Esophagus mucosa (tissue), 1 donor: ENCODE data around the gene GSG1L. TPM values are rescaled to one million over a fixed set of nuclear protein-coding genes. Genes with fewer than 3 reads are reported as not detected.

Experiments
- ATAC-seq: fragments of 200-7000 bp; cut with Tn5 transposase; one replicate; pipeline ENCODE4 v1.9.1; 2020
- total RNA-seq: library from RNA; stranded (reverse); gene quantifications from one replicate; pipeline ENCODE4 v1.2.4, GENCODE V29; 2023
- donor health status: DM: yes; HTN: yes; CAD: no.

The GSG1L gene
- total RNA-seq, 1 donor from 2014 or later = not detected

GRCh38 chr16:28090646-28091377 is 27.3 kb upstream of the GSG1L start:
- peak; percentile 16 for ATAC-seq

GRCh38 chr16:28089992-28090365 is 26.5 kb upstream of the GSG1L start:
- no peak for ATAC-seq

DNA sequence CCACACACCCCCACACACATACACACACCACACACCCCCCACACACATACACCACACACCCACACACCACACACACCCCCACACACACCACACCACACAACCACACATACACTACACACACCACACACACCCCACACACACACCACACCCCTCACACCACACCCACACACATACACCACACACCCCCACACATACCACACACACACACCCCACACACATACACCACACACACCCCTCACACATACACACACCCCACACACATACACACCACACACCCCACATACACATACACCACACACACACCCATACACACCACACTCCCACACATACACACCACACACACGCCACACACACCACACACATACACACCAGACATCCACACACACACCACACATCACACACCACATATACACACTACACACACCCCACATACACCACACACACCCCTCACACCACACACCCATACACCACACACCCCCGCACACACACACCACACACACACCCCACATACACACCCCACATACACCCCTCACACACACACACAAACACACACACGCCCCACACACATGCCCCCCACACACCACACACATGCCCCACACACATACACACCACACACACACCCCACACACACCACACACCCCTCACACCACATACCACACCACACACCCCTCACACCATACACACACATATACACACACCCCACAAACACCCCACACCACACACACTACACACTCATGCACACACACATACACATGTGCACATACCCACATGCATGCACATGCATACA is 25.9 kb upstream of the GSG1L start:
- ATAC-seq = no peak

DNA sequence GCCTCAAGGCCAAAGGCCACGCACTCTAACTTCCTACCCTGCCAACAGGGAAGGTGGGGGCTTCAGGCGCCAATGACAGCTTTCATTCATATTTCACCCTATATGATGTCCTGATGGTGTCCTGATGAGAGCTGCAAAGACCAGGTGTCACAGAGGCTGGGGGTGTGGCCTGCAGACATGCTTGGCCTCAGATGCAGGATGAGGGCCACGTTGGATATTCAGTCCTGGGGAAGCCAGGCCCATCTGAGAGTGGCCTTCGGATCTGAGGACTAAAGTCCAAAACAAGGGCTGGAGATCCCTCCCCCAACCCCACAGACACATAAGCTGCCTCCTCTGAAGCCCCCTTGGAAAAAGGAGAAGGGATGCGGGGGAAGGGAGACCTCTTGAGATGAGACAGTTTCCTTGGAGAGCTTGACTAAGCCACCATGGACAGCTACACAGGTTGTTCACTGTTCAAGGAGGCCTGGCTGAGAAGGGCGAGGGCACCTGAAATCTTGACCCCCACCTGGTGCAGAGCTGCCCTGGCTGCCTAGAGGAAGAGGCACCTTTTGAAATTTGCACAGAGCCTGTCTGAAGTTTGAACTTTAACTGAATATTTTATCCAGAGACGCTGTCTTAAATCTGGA is 24.3 kb upstream of the GSG1L start:
- no peak for ATAC-seq

GRCh38 chr16:28087140-28087660 is 23.7 kb upstream of the GSG1L start:
- no peak for ATAC-seq

DNA sequence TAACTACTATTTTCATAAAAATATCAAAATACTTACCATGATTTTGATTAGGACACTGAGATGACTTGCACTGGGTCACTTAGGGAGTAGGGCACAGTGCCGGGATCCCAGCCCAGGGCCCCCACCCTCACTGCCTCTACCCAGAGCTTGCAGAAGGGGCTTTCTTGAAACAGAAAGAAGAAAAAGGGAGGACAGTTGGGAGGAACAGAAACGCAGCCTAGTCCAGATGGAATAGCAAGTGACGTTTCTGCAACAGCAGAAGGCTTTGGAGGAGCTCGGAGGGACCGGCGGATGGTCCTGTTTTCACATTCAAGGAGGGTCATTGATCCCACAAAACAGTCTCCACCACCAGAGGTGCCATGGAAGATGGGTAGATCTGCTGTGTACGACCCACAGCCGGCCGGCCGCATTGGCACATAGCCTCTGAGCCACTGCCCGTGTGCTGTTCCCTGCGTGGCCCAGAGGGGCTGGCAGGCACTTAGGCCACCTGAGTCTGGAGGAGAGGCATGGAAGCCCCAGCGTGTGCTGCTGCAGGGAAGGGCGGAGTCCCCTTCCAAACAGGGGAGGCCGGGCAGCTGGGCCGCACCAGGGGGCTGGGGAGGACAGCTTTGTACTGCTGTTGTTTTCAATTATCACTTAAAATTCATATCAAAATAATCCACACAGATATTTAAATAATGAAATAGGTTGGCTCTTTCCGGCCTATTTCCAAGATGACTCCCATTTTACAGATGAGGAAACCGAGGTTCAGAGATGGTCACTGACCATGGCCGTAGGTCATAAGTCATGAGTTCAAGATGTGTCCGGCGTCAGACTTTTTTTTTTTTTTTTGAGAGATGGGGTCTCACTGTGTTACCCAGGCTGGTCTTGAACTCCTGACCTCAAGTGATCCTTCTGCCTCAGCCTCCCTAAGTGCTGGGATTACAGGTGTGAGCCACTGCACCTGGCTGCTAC is 22.9 kb upstream of the GSG1L start:
- no peak for ATAC-seq

DNA sequence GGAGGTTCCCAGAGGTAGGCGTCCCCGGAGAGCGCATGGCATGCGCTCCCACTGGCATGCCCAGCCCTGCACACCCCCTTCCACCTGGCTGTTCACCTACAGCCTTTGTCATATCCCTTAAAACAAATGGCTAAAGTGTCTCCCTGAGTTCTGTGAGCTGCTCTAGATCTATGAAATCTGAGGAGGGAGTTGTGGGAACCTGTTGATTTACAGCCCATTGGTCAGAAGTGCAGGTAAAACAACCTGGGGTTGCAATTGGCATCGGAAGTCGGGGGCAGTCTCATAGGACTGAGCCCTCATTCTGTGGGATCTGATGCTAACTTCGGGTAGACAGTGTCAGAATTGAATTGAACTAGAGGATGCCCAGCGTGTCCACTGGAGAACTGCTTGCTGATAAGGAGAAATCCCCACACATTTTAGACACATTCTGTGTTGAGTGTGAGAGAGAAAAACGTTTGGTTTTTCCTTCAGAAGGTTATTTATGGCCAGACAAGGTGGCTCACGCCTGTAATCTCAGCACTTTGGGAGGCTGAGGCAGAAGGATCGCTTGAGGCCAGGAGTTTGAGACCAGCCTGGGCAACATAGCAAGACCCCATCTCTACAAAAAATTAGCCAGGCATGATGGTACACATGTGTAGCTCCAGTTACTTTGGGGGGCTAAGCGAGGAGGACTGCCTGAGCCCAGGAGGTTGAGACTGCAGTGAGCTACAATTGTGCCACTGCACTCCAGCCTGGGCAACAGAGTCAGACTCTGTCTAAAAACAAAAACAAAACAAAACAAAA is 22.1 kb upstream of the GSG1L start:
- ATAC-seq = no peak

DNA sequence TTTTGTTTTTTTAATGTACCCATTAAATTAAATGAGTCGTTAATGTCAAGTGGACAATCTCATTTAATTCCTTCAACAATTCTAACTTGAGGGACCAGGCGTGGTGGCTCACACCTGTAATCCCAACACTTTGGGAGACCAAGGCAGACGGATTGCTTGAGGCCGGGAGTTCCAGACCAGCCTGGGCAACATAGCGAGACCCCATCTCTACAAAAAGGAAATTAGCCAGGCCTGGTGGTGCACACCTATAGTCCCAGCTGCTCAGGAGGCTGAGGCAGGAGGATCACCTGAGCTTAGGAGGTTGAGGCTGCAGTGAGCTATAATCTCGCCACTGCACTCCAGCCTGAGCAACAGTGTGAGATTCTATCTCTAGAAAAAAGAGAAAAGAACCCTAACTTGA is 20.7 kb upstream of the GSG1L start:
- no peak for ATAC-seq

- ATAC-seq = peak; percentile 93
These were observed 19.1 kb upstream of the GSG1L start for GRCh38 chr16:28082624-28083023.

GRCh38 chr16:28081391-28081968 is 18.0 kb upstream of the GSG1L start:
- ATAC-seq = no peak

DNA sequence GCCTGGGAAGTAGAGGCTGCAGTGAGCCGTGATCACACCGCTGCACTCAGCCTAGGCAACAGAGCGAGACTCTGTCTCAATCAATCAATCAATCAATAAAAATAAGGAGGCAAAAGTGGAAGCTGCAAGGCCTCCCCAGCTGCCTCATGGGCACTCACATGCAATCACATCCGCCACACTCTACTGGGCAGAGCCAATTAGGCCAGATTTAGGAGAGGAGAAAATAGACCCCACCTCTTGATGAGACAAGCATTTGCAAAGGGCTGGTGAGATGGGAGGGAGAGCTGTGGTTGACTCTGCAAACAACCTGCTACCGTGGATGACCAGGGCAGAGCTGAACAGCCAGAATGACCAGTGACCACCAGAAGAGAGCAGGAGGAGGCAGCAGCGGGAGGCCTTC is 14.7 kb upstream of the GSG1L start:
- no peak for ATAC-seq

- ATAC-seq = no peak
These were observed 10.3 kb upstream of the GSG1L start for GRCh38 chr16:28073836-28074235.

DNA sequence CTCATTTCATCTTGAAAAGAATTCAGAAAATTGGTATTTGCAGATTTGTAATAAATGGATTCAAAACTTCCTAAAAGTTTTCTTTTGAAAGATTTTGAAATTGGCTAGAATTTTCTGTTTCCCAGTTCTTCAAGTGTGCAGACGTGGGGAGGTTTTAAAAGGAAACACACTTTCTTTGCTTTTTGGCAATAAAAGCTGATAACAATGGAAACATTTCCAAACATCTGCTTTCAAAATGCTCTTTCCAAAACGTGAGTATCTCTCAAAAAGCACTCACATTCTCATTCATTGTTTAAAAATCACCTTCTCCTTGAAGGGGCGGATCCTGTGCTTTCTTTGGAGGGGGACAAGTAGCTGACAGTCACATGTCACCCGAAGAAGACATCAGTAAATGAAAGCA is 8.6 kb upstream of the GSG1L start:
- no peak for ATAC-seq

DNA sequence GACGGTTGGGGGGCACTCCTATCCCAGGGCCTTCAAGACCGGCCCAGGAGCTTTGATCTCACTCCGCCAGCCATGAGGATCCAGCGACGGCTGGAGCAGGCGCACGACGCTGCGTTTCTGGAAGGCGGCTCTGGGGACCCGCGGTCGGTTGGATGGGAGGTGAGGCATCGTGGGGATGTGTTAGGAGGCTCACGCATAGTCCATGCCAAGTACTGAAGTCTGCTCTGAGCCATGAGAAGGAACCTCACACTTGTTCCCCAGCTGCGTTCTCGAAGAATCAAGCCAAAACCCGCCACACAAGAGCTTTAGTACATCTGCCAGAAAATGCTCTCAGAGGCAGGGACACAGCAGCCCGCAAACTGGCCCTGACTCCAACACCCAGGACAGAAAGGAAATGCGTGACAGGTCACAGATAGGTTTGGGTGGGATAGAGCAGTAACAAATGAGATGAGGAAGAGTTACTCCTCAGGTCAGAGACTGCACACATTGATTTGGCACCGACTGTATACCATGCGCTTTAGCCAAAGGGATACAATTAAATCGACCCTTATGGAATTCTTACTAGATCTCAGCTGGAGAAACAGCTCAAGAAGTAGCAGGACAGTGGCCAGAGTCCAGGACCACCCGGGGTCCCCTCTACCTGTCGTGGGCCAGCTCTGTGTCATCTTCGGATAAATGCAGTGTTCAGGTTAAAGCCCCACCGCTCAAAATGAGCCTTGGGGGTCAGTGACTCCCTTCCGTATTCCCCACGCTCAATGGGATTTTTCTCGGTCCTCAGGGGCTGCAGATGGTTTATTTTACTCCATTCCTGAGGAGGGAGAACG is 6.7 kb upstream of the GSG1L start:
- ATAC-seq = no peak

DNA sequence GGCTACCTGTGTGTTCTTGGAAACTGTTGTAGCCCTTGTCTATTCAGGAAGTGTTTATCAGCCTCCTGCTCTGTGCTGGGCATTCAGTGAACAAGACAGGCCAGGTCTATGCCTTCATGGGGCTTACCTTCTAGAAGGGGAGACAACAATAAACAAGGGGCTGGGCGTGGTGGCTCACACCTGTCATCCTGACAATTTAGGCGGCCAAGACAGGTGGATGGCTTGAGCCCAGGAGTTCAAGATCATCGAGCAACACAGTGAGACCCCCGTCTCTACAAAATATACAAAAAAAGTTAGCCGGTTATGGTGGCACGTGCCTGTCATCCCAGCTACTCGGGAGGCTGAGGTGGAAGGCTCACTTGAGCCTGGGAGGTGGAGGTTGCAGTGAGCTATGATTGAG is 5.5 kb upstream of the GSG1L start:
- no peak for ATAC-seq

DNA sequence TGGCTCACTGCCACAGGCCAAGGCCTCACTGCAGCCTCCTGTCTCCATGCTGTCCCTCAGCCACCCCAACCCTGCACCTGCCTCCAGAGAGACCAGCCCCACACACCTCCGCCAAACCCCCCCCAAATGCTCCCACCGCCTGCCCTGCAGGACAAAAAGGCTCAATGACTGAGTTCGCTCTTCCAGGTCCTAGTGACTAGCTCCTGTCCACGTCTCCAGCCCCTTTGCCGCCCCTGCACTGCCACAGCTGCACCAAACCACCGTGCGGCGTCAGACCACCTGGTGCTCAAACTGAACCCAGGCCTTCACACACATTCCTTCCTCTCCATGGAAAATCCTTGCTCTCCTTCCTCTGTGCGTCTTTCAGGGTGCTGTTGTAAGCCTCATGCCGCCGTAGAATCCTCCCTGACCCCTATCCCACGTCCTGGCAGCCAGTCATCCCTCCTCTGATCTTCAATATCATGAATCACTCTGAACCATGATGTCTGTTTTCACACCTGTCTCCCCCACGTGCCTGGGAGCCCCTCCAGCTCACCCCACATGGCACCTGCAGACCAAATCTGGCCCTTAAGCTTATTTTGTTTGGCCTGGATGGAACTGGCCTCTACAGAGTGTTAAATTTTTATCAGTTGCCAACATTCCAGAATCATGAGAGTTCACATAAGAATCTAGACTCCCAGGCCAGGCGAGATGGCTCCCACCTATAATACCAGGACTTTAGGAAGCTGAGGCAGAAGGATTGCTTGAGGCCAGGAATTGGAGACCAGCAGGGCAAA is 4.3 kb upstream of the GSG1L start:
- ATAC-seq = no peak

- ATAC-seq = no peak
These were observed 1.3 kb upstream of the GSG1L start for GRCh38 chr16:28064706-28065249.

GRCh38 chr16:28064150-28064549 is 636 bp upstream of the GSG1L start:
- no peak for ATAC-seq
